ENCODE measurements around the gene MGAT5. TPM values are rescaled to one million over a fixed set of nuclear protein-coding genes. Genes with fewer than 3 reads are reported as not detected.

MGAT5 gene
- total RNA-seq, 1 donor from 2014 or later, result 21.2 TPM

DNA sequence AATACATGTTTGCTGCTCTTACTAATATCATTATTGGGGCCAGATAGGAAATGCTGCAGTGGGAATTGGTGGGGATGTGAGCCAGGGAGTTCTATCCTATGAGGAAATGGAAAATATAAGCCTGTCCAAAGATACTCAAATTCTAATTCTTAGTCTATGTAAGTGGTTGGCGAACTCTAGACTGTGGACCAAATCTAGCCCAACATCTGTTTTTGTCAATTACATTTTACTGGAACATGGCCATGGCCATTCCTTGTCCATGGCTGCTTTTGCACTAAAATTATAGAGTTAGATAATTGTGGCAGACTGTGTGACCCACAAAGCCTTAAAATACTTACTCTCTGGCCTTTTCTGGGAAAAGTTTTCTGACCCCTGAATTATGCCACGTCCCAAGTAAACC is 113.3 kb downstream of the MGAT5 start:
- Mint-ChIP-seq H3K4me1 (peaks cover 9% of the 10 kb centered on the region), H3K27ac (no peak overlapping the region), H3K27me3 (ENCODE audit: insufficient read depth, low read depth) (no peaks in the 10 kb centered on the region), H3K36me3 (peaks cover 9% of the 10 kb centered on the region), H3K9me3 (no peaks in the 10 kb centered on the region), H3K4me3 (no peak overlapping the region)
- H3K36me3 ChIP-seq, result no peaks in the 10 kb centered on the region
- no peaks in the 10 kb centered on the region for H3K9me3 ChIP-seq (ENCODE audit: low read depth)
- DNase-seq (ENCODE audit: low spot score), result no peak
- H3K27me3 ChIP-seq, result no peaks in the 10 kb centered on the region
- H3K79me2 ChIP-seq (ENCODE audit: low read depth), result no peaks in the 10 kb centered on the region
- H3F3A ChIP-seq (ENCODE audit: low read depth), result no peaks in the 10 kb centered on the region
- H4K20me1 ChIP-seq (ENCODE audit: low read depth), result no peaks in the 10 kb centered on the region
- H3K4me3 ChIP-seq, result no peak overlapping the region
- H3K4me1 ChIP-seq, result peaks cover 5% of the 10 kb centered on the region
- H3K9ac ChIP-seq, result no peak overlapping the region
- H2AFZ ChIP-seq (replicated peaks), result no peak overlapping the region
- no peak overlapping the region for H3K4me2 ChIP-seq
- no peak overlapping the region for H3K27ac ChIP-seq
- no peak for TF ChIP-seq EZH2phosphoT487 (IDR thresholded peaks at IDR 0.05)
- TF ChIP-seq EZH2 (IDR thresholded peaks at IDR 0.05), result no peak
- TF ChIP-seq, protein P1, sequence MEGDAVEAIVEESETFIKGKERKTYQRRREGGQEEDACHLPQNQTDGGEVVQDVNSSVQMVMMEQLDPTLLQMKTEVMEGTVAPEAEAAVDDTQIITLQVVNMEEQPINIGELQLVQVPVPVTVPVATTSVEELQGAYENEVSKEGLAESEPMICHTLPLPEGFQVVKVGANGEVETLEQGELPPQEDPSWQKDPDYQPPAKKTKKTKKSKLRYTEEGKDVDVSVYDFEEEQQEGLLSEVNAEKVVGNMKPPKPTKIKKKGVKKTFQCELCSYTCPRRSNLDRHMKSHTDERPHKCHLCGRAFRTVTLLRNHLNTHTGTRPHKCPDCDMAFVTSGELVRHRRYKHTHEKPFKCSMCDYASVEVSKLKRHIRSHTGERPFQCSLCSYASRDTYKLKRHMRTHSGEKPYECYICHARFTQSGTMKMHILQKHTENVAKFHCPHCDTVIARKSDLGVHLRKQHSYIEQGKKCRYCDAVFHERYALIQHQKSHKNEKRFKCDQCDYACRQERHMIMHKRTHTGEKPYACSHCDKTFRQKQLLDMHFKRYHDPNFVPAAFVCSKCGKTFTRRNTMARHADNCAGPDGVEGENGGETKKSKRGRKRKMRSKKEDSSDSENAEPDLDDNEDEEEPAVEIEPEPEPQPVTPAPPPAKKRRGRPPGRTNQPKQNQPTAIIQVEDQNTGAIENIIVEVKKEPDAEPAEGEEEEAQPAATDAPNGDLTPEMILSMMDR (IDR thresholded peaks at IDR 0.05), result no peak

DNA sequence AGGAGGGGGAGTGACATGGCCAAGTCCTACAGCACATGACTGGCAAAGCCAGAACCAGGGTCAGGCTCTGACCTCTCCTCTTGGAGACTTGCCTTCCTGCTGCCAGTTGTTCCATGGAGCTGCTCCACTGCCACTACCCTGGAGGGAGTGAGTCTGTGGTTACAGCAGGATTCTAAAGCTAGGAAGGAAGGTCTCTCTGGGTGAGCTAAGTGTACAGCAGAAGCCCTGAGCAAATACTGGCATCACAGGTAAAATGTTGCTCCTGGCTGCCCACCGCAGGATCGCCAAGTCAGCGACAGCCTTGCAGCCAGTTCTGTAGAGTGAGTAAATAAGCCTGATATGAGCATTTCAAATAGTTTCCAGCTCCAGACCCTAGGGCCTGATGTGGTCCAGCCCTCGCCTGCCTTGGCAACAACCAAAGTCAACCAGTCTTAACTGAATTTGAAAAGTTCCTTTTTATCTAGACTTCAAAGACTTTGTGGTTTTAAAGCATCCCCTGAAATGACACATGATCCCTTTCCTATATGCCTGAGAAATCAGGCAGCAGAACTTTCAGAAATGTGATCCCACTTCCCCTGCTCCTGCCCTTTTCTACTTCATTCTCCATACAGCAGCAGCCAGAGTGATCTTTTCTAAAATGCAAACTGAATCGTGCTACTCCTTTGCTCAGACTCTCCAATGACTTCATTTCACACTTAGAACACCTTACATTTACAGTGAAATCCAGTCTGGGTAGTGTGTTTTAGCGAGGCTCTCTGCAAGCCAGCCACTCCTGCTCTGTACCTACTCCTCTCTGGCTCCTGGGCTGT is 114.3 kb downstream of the MGAT5 start:
- H3K79me2 ChIP-seq (ENCODE audit: low read depth), result no peaks in the 10 kb centered on the region
- Mint-ChIP-seq H3K27me3 (ENCODE audit: insufficient read depth, low read depth) (no peaks in the 10 kb centered on the region), H3K4me3 (no peak overlapping the region), H3K27ac (no peak overlapping the region), H3K9me3 (no peaks in the 10 kb centered on the region), H3K36me3 (peaks cover 2% of the 10 kb centered on the region), H3K4me1 (peaks cover 9% of the 10 kb centered on the region)
- H3K9me3 ChIP-seq (ENCODE audit: low read depth), result no peaks in the 10 kb centered on the region
- no peaks in the 10 kb centered on the region for H4K20me1 ChIP-seq (ENCODE audit: low read depth)
- H3K4me1 ChIP-seq, result no peaks in the 10 kb centered on the region
- no peak overlapping the region for H3K27ac ChIP-seq
- H3K27me3 ChIP-seq, result no peaks in the 10 kb centered on the region
- no peak for DNase-seq (ENCODE audit: low spot score)
- H3F3A ChIP-seq (ENCODE audit: low read depth), result no peaks in the 10 kb centered on the region
- no peak overlapping the region for H3K9ac ChIP-seq
- TF ChIP-seq, protein P1 (IDR thresholded peaks at IDR 0.05), result no peak
- TF ChIP-seq EZH2phosphoT487 (IDR thresholded peaks at IDR 0.05), result no peak
- TF ChIP-seq EZH2 (IDR thresholded peaks at IDR 0.05), result no peak
- H2AFZ ChIP-seq (replicated peaks), result no peak overlapping the region
- H3K4me2 ChIP-seq, result no peak overlapping the region
- no peak overlapping the region for H3K4me3 ChIP-seq
- no peaks in the 10 kb centered on the region for H3K36me3 ChIP-seq

DNA sequence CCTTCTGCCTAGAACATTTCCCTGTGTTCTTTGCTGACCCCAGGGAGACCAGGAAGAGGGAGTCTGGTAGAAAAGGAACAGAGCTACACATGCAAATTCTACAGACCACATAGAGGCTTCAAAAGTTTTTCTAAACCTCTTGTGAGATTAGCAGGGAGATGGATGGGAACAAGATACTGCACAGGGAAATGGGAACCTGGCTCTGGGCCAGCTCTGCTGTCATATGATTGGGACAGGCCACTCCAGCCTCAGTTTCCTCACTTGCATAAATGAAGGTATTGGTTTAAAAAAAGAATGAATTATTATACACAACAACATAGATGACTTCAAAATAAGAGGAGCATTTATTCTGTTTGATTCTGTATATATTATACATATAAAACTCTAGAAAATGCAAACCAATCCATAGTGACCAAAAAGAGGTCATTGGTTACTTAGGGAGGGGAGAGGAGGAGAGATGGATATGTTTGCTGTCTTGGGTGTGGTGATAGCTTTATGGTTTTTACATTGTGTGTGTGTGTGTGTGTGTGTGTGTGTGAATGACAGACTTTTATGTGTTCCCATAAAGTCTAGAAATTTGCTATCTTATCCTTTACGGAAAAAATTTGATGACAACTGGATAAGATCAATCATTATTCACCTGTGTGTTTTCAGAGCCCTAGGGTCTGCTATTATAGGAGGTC is 115.5 kb downstream of the MGAT5 start:
- H3K36me3 Mint-ChIP-seq, result peaks cover 2% of the 10 kb centered on the region
- Histone ChIP-seq H2AFZ (replicated peaks) (no peak overlapping the region), H3K27me3 (no peaks in the 10 kb centered on the region), H3K4me1 (no peaks in the 10 kb centered on the region), H4K20me1 (ENCODE audit: low read depth) (no peaks in the 10 kb centered on the region), H3K27ac (no peak overlapping the region), H3K9me3 (ENCODE audit: low read depth) (no peaks in the 10 kb centered on the region), H3K36me3 (no peaks in the 10 kb centered on the region), H3K4me2 (no peak overlapping the region), H3K4me3 (no peak overlapping the region), H3K79me2 (ENCODE audit: low read depth) (no peaks in the 10 kb centered on the region), H3K9ac (no peak overlapping the region), H3F3A (ENCODE audit: low read depth) (no peaks in the 10 kb centered on the region)
- TF ChIP-seq EZH2phosphoT487 (IDR thresholded peaks at IDR 0.05) (no peak), EZH2 (IDR thresholded peaks at IDR 0.05) (no peak)
- TF ChIP-seq, protein P1 (IDR thresholded peaks at IDR 0.05), result no peak
- H3K4me3 Mint-ChIP-seq, result no peak overlapping the region
- H3K27ac Mint-ChIP-seq, result no peak overlapping the region
- H3K27me3 Mint-ChIP-seq (ENCODE audit: insufficient read depth, low read depth), result no peaks in the 10 kb centered on the region
- no peak for DNase-seq (ENCODE audit: low spot score)
- no peaks in the 10 kb centered on the region for H3K9me3 Mint-ChIP-seq
- H3K4me1 Mint-ChIP-seq, result peaks cover 9% of the 10 kb centered on the region
